Dermis blood vessel endothelial cell (primary cell): Measurements from ENCODE around the gene SEZ6L2. TPM values are rescaled to one million over a fixed set of nuclear protein-coding genes. Genes with fewer than 3 reads are reported as not detected.
A peak's percentile ranks its signal among the peaks of the same experiment; 100 is the strongest.
"Not testable (repeated sequence)": the region's sequence is repeated elsewhere in the genome, so short reads cannot be mapped to it uniquely, and the experiment has no call there.

ENCODE experiments used
- DNase-seq: peaks from one replicate; pipeline ENCODE4 v3.0.0; 2010
- total RNA-seq: library from RNA; depleted of rRNA; stranded (reverse); fragments of >200 nt; gene quantifications from 2 replicates; pipeline ENCODE4 v1.2.3, GENCODE V29; 2014

Gene SEZ6L2
- total RNA-seq, 1 donor from 2014 or later, result 0.68 TPM

DNA sequence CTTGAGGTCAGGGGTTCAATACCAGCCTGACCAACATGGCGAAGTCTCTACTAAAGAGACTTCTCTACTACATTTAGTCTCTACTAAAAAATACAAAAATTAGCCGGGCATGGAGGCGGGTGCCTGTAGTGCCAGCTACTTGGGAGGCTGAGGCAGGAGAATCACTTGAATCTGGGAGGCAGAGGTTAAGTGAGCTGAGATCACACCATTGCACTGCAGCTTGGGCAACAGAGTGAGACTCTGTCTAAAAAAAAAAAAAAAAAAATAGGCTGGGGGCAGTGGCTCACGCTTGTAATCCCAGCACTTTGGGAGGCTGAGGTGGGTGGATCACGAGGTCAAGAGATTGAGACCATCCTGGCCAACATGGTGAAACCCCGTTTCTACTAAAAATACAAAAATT, 10.5 kb upstream of the SEZ6L2 start:
- DNase-seq, result not testable (repeated sequence)

DNA sequence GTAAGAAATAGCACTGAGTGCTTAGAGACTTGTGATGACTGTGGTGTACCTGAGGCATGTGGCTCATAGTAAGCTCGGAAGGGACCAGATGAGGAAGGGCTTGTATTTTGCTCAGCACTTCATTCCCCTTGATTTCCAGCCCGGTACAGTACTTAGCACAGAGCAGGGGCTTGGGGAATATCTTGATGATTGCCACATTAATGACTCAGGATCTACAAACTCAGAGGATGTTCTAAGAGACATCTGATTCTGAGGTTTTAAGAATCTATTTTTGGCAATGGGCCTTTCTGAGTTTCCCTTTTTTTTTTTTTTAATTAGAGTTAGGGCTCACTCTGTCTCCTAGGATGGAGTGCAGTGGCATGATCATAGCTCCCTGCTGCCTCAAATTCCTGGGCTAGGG, 10.0 kb upstream of the SEZ6L2 start:
- no peak for DNase-seq

DNA sequence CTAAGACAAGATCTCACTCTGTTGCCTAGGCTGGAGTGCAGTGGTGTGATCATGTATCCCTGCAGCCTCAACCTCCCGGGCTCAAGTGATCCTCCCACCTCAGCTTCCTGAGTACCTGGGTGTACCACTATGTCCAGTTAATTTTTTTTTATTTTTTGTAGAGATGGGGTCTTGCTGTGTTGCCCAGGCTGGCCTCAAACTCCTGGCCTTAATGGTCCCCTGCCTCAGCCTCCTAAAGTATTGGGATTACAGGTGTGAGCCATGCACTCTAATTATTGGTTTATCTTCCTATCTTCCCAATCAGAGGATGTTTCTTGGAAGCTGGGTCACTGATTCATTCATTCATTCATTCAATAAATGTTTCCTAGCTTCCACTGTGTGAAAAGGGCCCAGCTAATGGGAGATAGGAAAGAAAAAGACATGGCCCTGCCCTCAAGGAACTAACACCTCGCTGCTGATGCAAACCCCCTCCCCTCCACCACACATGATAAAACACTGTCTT, 9.4 kb upstream of the SEZ6L2 start:
- DNase-seq, result no peak

DNA sequence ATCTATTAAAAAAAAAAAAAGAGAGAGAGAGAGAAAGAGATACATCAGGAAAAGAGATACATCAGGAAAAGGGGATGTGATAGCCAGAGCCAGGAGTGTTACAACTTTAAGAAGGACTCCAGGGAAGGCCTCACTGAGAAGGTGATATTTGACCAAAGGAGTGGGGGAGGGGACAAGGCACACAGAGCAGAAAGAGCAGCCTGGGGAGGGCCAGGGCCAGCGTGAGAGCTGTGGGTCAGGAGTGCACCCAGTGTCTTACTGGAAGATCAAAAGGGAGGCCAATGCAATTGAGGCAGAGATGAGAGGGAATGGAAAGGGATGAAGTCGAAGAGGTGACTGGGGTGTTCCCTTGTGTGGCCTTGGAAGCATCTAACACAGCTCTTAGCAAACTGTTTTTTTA, 8.6 kb upstream of the SEZ6L2 start:
- DNase-seq, result no peak

DNA sequence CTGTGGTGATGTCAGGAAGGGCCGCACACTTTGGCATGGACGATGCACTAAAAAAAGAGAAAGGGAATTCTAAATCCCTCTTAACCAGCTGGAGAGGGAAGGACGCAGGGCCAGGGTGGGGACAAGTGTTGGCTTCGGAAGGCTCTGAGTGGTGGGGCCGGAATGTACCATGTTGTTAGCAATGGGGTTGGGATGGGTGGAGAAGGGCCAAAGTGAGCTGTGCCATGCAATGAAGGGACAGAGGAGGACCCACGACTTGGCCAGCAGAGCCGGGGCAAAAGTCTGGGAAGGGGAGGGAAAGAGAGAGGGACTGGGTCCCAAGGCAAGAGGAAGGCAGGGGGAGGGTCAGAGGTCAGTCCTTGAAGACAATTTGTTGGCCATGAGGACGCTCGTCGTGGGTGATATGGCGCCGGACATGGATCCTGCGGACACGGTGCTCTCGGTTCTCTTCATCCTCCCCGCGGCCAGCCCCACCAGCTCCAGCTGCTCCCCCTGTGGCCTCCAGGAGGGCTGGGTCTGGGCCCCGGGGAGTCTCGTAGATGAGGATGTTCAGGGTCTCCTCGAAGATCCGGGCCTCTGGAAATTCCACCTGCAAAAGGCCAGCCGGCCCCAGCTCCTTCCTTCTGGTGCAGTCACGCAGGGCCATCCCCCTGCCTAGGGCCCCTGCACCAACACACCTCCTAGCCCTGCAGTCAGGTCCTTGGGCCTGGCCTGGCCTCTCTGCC, 7.3 kb upstream of the SEZ6L2 start:
- no peak for DNase-seq

DNA sequence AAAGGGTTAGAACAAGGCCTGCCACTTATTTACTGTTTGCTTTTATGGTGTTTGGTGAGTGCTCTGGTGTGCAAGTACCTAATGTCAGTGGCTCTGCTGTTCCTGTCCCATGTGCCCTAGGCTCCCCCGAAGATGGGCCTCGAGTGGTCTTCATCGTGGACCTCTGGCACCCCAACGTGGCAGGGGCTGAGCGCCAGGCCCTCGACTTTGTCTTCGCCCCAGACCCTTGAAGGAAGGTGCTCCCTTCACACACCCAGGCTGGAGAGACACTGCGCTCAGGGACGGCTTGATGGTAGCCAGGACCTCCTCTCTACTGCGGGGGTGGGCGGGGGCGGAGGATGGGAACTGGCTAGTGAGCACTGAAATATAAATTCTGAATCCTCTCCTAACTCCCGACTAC, 6.3 kb upstream of the SEZ6L2 start:
- no peak for DNase-seq

DNA sequence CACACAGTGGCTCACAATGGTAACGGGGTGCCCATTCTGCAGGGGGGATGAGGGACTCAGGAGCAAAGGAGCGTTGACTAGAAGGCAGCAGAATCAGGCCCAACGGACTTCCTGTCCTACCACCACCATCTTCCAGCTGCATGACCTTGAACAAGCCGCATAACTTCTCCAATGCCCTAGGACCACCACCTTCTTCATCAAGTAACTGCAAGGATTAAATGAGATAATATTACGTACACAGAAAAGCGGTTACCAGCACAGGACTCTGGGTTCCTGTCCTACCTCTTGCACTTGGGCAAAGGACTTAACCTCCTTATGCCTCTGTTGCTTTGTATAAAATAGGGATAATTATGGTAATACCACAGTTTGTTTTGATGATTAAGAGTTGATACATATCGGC, 5.6 kb upstream of the SEZ6L2 start:
- DNase-seq, result no peak

DNA sequence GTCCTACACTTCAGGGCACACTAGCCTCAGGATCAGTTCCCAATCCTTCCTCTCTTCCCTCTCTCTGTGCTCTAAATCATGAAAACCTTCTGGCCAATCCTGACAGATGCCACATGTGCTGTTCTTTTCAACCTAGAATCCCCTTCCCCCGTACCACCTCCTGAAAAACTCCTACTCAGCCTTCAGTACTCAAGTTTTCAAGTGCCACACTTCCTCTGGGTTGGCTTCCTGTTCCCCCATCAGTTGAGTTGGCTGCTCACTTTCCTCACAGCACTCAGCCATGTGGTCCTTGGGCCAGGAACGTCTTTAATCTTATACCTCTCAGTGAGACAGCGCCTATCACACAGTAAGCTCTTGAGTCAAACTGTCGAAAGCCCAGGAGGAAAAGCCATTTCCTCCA, 4.2 kb upstream of the SEZ6L2 start:
- DNase-seq, result no peak

DNA sequence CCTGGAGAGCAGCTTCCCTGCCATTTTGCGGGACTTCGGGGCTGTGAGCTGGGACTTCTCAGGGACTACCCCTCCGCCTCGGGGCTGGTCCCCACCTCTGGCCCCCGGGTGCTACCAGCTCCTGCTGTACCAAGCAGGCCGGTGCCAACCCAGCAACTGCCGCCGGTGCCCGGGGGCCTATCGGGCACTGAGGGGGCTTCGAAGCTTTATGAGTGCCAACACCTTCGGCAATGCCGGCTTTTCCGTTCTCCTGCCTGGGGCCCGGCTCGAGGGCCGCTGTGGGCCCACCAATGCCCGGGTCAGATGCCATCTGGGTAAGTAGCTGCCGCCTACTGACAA, 2.2 kb upstream of the SEZ6L2 start:
- no peak for DNase-seq

DNA sequence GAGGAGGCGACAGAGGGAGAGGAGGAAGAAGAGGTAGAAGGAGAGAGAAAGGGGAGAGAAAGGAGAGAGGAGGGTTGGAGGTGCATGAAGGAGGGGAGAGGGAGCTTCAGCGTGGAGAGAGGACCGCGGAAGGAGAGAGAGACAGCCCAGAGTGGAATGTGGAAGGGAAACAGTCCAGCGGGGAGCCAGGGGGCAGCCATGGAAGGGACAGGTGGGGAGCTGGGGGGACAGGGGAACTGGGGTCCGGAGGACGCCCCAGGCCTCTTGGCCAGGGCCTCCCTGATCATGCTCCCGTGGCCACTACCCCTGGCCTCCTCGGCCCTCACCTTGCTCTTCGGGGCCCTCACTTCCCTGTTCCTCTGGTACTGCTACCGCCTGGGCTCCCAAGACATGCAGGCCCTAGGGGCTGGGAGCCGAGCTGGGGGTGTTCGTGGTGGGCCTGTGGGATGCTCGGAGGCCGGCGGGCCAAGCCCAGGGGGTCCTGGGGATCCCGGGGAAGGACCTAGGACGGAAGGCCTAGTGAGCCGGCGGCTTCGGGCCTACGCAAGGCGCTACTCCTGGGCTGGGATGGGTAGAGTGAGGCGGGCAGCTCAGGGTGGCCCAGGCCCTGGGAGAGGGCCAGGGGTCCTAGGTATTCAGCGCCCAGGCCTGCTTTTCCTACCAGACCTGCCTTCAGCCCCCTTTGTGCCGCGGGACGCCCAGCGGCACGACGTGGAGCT, 1.7 kb upstream of the SEZ6L2 start:
- no peak for DNase-seq

DNA sequence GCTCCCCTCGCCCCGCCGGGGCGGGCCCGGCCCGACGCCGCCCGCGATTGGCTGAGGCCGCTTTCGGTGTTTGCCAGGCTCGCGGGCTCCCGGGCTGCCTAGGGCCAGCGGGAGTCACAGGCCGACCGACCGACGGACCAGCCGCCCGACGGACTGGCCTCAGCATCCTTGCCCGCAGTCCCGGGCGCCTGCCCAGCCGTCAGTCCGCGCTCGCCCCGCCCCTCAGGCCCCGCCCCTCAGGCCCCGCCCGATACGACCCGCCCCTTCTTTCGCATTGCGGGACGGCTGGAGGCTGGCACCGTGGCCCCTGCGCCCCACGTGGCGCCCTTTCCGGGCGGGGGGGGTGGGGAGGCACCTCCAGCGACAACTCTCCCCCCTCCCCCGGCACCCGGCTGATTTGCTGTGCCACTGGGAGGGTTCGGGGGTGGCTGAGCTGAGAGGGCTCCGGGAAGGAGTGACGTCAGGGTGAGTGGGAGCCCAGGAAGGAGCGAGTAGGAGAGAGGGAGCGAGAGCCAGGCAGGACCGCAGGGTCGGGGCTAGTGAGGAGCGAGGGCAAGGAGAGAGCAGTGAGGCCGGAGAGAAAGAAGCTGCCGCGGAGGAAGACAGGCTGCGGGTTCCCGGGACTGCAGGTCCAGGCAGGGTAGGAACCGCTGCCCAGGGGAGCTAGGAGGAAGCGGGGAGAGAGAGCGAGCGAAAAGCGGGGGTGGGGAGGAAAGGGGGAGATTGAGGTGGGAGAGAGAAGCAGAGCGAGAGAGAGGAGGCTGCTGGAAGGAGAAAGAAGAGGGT, 945 bp upstream of the SEZ6L2 start, which contains the start of gene ASPHD1:
Gene ASPHD1 (plus strand): TSS at position 387 of the 786 bp plus-strand sequence. CDS start 484 bp downstream, outside the sequence.
- DNase-seq, result peak; percentile 64

DNA sequence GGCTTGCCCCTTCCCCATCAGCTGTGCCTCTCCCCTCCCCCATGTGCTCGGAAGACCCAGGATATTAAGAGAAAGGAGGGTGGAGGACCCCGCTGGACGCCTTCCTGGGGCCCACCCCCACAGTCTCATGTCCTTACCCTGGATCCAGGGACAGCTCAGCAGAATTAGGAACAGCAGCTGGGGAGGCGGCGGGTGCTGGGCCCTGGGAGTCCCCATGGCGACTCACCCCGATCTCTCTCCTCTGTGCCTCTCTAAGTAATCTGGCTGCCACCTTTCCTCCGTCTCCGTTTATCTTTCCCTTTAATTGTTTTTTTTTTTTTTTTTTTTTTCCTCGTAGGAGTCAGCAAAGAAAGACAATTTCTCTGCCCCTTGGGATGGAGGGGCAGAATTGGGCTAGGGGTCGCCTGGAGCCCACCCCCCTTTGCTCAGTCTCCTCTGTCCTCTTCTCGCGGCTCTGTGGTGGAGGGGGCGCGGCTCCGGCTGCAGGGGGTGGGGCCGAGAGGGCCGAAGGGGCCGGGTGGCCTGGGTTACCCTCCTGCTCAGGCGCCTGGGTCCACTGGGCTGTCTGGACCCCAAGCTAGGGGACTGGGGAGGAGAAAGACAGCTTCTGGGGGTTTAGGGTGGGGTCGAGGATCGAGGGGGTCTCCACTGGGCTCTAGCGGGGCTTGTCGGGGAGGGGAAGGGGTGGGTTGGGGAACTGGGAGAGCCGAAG, 390 bp downstream of the SEZ6L2 start:
- DNase-seq, result no peak

DNA sequence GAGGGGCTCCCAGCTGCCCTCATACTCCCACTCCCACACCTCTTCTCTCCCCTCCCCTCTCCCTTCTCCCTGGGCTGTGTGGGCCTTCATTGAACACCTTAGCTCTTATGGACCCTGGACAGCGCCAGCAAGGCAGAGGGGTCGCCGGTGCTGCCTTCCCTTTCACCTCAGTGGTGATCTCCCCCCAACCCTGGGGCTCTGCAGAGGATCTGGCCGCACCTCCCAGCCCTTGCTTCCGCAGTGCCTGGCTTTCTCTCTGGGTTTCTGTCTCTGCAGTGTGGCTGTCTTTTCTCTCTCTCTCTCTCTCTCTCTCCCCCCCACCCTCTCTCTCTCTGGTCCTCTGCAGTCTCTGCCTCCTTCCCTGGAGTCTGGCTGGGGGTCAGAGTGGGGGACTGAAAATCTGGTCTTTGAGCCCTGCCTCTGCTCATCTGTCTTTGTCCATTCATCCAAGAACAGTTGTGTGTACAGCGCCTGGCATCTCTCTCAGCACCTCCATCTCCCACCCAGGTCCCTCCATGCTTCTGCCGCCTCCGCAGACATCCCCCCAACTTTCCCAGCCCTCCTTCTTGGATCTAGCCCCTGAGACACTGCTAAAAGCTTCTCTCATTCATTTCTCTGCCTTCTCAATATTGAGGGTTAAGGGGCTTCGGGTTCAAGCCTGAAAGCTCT, 1.1 kb downstream of the SEZ6L2 start:
- no peak for DNase-seq

DNA sequence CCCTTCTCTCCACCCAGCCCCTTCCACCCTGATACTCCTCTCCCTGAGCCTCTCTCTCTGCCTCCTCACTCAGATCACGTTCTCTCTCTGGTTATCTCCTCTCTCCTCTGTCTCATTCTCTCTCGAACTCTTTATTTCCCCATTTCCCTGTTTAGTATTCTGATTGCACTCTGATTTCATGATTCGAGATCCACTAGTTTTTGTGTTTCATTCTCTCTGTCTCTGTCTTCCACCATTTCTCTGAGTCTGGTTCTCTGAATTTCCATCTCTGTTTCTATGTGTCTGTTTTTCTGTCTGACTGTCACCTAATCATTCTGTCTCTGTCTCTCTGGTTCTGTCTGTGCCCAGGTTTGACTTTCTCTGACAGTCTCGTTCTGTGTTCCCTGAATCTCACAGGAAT, 2.0 kb downstream of the SEZ6L2 start:
- DNase-seq, result no peak

DNA sequence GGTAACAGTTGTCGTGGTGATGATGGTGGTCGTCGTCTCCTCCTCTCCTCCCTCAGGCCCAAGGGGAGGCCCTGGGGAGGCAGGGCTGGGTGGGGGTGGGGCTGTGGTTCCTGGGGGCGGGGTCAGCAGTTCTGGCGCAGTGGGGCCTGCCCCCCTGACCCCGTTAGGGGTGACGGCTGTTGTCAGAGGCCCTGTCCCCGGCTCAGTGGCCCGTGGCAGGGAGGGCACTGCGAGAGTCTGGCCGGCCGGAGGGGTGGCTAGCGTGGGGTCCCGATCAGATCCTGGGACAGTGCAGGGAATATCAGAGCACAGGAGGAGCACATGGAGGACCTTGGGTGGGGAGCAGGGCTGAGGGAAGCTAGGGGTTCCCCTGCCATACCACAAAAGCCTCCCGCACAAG, 2.5 kb downstream of the SEZ6L2 start:
- no peak for DNase-seq

DNA sequence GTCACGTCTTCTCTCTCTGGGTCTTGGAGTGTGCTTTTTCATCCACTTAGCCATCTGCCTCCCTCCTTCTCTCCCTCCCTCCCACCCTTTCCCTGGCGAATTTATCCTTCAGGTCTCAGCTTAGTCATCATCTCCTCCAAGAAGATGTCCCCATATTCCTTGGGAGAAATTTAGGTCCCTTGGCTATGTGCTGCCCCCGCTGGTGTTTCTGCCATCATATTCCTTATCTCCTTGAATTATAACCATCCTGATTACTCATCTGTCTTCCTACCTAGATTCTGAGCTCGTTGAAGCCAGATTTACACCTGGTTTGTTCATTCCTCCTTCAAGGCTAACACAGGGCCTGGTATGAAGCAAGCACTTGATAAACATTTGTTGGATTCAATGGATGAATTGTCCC, 5.0 kb downstream of the SEZ6L2 start:
- DNase-seq, result no peak

DNA sequence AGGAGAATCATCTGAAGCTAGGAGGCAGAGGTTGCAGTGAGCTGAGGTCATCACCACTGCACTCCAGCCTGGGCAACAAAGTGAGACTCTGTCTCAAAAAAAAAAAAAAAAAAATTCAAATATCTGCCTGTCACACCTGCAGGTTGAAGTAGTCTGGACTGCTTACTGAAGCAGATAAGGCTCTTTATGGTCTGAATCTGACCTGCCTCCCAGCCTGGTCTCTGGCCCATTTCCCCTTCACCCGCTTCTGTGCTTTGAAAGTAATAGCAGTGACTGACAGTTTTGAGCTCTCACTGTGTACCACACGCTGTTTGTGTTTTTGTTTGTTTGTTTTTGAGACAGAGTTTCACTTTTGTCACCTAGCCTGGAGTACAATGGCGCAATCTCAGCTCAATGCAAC, 5.8 kb downstream of the SEZ6L2 start:
- DNase-seq, result no peak

DNA sequence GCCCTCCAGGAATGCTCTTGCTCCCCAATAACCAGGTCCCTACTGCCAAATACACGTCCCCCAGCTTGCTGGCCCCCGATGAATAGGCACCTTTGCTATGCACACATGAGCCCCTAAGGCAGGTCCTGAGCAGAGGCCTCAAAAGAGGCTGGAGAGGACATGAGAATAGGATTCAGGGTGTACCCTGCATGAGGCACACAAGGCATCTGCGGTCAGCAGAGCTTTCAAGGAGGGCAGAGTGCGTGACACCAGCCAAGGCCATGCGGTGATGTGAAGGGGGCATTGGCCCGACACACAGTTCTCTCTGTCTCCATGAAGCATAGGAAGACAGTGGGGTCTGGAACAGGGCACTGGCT, 6.9 kb downstream of the SEZ6L2 start:
- DNase-seq, result no peak

DNA sequence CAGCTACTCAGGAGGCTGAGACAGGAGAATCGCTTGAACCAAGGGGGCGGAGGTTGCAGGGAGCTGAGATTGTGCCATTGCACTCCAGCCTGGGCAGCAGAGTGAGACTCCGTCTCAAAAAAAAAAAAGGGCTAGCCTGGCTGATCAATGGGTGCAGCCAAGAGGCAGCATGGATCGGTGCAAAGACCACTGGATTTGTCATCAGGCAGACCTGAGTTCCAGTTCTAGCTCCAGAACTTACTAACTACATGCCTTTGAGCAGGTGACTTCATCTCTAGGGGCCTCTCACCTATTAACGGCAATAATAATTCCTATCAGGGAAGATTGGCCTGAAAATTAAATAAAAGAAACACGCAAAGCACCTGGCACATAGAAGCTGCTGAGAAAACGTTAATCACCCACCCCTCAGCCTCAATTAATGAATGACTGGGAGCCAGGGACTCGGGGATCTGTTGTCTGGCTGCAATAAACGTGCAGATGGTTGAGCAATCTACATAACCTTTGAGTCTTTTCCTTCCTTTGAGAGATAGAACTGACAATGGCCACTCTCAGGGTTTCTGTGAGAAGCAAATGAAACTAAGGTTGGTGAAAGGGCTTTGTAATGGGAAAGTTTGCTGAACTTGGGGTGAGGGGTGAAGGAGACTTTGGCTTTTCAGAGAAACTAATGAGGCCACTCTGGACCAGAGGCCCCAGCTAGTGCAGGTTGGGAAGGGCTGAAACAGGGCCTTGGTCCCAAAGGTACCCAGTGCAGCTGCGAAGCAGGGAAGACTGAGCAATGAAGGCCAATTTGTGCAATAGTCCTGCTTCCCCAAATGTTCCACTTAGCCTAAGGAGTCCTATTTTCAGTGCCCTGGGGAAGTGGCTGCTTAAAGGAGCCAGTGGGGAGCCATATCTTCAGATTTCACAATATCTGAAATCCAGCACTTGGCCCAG, 7.6 kb downstream of the SEZ6L2 start:
- no peak for DNase-seq

DNA sequence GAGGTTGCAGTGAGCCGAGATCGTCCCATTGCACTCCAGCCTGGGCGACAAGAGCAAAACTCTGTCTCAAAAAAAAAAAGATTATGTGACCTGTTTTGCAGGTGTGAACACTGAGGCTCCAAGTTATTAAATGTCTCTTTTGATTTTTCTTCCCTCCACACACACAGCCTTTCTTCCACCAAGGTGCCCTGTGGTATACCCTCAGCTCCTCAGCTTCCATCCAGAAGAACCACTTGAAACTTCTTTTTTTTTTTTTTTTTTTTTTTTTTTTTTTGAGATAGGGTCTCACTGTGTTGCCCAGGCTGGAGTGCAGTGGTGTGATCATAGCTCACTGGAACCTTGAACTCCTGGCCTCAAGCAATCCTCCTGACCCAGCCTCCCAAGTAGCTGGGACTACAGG, 10.0 kb downstream of the SEZ6L2 start:
- DNase-seq, result not testable (repeated sequence)

DNA sequence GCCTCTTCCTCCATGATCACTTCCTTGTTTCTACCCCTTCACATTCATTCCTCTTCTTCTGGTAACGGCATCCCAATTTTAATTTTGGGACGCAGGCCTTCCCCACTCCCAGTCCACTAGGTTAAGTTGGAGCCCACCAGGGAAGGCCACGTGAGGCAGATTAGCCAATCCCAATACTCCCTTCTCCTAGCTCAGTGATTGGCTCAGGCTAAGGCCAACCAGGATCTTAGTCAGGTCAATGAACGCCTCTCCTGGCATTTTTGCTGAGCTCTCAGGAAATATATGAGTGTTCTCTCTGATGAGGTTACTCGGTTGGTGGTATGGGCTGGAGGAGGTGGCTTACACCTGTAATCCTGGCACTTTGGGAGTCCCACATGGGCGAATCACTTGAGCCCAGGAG, 15.4 kb downstream of the SEZ6L2 start:
- no peak for DNase-seq
